Measurements from ENCODE around the gene JAG2.

The JAG2 gene

DNA sequence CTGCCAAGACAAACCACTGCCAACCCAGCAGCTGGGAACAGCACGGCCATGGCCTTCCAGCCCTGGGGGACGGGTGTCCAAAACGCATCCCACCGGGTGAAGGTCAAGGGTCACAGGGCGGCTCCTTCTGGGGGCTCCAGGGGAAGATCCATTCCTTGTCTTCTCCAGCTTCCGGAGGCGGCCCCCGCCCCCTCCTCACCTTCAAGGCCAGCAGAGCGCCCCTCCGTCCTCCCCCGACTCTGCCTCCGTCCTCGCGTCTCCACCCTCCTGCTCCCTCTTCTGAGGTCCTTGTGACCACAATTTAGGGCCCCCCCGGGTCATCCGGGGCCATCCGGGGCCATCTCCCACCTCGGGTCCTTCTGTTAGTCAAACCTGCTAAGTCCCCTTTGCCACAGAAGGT, 16.4 kb upstream of the JAG2 start:
- TF ChIP-seq CTCF (IDR thresholded peaks at IDR 0.05; ENCODE audit: control insufficient read depth, insufficient read depth, low read depth, low read length, missing control alignments), result no peak
- DNase-seq (ENCODE audit: low read depth), result no peak
- H3K4me3 ChIP-seq (ENCODE audit: control insufficient read depth, low read depth, low read length), result no peak overlapping the region

DNA sequence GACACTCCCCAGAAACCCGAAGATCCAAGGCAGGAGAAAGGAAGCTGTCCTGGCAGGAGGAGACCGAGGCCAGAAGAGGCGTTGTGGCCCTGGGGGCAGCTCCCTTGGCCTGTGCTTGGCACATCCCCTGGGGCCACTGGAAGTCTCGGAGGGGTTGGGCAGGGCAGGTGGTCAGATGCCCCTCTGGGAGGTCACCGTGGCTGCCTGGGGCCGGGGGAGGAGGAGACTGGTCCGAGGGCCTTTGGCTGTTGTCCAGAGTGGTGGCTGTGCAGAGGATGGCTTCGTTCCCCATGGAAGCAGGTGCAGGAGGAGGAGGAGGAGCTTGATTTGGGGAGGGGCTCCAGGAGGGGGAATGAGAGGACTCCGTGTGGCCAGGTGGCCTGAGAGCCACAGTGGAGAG, 15.9 kb upstream of the JAG2 start:
- no peak for TF ChIP-seq CTCF (IDR thresholded peaks at IDR 0.05; ENCODE audit: control insufficient read depth, insufficient read depth, low read depth, low read length, missing control alignments)
- DNase-seq (ENCODE audit: low read depth), result no peak
- no peak overlapping the region for H3K4me3 ChIP-seq (ENCODE audit: control insufficient read depth, low read depth, low read length)

DNA sequence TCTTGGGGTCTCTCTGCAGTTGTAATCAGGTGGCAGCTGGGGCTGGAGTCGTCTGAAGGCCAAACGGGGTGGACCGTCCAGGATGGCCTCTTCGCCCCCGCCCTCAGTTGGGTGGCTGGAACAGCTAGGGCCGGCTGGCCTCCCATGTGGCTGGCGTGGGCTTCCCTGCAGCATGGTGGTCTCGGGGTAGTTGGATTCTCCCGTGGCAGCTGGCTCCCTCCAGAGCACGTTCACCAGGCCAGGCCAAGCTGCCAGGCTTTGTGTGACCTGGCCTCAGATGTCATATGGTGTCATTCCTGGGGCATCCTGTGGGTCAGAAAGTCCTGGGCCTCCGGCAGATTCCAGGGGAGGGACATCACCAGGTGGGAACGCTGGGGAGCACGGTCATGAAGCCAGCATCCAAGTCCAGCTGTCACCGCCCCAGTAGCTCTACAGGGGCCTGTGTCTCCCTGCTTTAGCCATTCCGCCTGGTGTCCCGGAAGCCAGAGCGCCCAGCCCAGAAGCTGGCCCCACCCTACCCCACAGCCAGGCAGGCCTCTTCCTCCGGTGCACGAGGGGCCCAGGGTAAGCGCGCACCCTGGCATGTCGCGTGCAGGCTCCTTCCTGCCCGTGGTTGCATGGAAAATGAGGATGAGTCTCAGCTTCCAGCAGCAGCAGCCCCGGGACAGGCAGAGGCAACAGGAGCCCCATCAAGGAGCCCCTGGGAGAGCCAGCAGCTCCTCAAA, 13.9 kb upstream of the JAG2 start:
- DNase-seq (ENCODE audit: low read depth), result no peak
- H3K4me3 ChIP-seq (ENCODE audit: control insufficient read depth, low read depth, low read length), result no peak overlapping the region
- no peak for TF ChIP-seq CTCF (IDR thresholded peaks at IDR 0.05; ENCODE audit: control insufficient read depth, insufficient read depth, low read depth, low read length, missing control alignments)

GRCh38 chr14:105181549-105182295, 13.1 kb upstream of the JAG2 start:
- no peak overlapping the region for H3K4me3 ChIP-seq (ENCODE audit: control insufficient read depth, low read depth, low read length)
- TF ChIP-seq CTCF (IDR thresholded peaks at IDR 0.05; ENCODE audit: control insufficient read depth, insufficient read depth, low read depth, low read length, missing control alignments), result no peak
- no peak for DNase-seq (ENCODE audit: low read depth)

DNA sequence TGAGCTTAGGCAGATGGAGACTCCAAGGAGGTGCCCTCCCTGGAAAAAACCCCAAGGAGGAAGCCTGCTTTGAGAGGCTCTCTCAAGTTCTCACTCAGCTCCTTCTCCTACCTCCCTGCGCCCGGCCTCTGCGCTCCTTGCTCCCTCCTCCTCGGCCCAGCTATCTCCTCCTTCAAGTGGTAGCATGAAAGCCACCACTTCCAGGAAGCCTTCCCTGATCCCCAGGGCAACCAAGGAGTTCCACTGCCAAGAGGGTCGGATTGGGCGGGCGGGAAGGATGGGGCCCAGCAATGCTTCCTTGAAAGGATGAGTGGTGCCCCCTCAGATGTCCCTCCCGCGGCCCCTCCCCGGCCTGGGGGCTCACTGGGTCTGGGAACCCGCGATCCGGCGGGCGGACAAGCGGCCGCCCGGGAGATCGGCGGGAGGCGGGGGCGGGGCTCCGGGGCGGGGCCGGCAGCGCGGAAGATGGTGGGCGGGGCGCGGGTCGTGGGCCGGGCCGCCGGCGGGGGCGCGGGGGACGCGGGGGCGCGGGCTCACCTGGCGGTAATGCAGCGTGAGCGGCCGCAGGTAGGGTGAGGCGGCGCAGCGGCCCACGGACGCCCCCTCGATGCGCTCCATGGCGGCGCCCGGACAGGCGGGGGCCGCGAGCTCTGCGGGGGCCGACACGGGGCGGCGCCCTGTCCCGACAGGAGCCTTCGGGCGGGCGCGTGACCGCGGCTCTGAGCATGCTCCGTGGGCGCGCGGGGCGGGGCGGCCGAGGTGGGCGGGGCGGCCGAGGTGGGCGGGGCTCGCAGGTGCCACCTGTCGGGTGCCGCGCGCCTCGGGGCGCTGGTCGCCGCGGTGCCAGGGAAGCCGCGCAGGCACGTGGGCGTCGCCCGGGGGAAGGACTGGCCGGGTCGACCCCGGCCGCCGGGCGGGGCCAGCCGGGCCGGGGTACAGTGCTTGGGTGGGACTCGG, 12.3 kb upstream of the JAG2 start, which contains the start of gene NUDT14:
Gene NUDT14, minus strand, starts transcription at position 721 of the 957 bp plus-strand sequence. Its CDS starts 103 bp downstream, at position 618.
- H3K4me3 ChIP-seq (ENCODE audit: control insufficient read depth, low read depth, low read length), result peak within 1 kb of the TSS; percentile 51
- no peak for DNase-seq (ENCODE audit: low read depth)
- no peak for TF ChIP-seq CTCF (IDR thresholded peaks at IDR 0.05; ENCODE audit: control insufficient read depth, insufficient read depth, low read depth, low read length, missing control alignments)

DNA sequence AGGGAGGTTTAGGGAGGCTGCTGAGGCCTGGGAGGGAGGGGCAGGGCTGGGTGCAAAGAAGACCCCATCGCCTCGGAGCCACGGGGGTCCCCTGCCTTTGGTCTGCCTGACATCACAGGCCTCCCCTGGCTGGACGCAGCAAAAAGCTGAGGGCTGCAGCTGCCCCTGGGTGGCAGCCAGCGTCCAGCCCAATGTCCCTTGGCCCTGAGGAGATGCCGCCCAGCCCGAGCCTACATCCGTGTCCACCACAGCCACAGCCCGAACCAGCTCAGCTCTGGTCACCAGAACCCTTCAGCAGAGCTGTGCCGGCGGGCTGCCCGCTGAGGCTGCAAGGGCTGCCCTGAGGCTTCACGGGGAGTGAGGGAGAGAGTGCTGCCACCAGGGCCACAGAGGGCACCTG, 10.6 kb upstream of the JAG2 start:
- DNase-seq (ENCODE audit: low read depth), result no peak
- no peak for TF ChIP-seq CTCF (IDR thresholded peaks at IDR 0.05; ENCODE audit: control insufficient read depth, insufficient read depth, low read depth, low read length, missing control alignments)
- H3K4me3 ChIP-seq (ENCODE audit: control insufficient read depth, low read depth, low read length), result no peak overlapping the region

All from AG09309 (cell line).